GM21619 (cell line): ENCODE results near the gene ALCAM.
A peak's percentile ranks its signal among the peaks of the same experiment; 100 is the strongest.

Source experiments
- ATAC-seq: cut with Tn5 transposase; IDR thresholded peaks from one replicate; pipeline ENCODE4 v1.9.1; 2021; ENCODE audit not compliant: unreplicated experiment

Gene ALCAM

DNA sequence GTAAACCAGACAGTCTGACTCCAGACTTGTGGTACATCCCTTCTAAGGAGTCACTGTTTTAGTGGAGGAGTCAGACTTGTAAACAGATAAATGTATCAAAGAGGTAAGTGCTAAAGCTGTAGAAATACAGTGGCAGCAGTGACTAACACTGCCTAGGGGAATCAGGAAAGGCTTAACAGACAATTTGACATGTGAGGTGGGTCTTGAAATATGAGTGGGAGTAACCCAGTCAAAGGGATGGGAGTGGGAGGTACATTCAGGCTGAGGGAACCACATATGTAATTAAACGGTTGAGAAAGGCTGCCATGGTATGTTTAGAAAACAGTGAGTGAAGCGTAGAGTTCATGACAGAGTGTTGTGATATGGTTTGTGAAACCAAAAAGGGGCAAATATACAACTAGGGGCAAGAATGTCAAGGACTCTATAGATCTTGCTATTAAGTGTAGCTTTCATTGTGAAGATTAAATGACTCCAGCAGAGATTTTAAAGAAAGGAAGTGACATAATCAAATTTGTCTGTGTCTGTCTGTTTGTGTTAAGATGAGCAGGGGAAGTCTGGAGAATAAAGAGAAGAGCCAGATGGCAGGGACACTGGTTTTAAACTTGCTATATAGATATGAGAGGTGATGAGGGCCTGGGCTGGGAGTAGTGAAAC is 11.2 kb upstream of the ALCAM start:
- ATAC-seq: no peak

DNA sequence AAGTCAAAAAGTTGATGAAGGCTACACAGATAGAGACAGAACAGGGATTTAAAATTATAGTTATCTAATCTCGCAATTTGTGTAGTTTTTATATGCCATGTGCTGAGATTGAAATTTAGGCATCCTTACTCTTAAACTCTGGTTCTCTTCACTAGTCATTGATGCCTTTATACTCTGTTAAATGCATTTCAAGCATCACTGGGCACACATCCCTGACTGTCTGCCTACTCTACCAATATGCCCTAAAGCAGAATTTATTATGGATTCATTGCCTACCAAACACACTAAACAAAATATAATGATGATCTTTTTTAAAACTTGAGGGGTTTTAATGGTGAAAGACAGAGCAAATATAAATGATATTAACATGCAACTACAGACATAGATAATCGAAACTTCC is 10.3 kb upstream of the ALCAM start:
- ATAC-seq: no peak

DNA sequence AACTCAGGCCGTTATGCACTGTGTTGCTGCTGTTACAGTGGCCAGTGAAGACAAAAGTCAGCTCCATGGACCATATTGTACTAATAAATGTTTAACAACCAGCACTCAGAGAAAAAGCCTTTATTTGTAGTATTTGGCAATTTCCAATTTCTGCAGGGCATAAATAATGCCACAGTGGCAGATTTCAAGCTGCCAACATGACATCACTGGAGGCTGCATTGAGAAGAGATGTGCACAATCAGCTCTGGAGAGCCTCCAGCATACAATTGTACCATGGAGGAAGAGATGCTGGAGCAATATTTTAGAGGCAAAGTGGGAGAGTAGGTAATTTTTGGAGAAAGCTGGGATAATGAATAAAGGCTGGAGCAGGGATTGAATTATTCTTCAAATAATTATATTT is 9.7 kb upstream of the ALCAM start:
- ATAC-seq: no peak

DNA sequence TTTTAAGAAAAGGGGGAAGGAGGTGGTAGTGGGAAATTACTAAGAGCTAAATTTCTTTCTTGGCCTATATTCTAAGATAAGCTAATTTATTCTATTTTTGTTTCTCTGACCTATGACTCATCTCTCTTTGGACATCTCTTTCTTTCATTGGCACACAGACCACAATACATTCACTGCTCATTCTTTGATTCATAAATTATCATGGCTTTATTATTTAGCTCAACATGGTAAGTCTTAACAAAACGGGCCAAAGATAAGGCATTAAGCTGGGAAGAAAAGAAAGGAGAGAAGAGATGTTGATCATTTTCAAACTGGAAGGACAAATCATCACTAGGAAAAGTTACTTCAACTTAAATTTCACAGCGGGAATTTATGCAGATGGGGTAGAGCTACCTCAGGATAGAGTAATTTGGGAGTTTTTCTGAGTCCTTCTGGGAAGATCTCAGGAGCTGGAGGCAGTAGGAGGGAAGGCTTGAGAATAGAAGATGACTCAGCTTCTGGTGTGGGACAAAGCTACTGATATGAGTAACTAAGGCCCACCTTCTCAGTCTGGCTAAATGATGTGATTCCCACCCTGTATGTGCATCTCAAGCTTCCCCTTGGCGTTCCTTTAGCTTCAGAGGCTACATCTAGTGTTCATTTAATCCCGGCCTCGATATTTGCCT is 7.5 kb upstream of the ALCAM start:
- no peak for ATAC-seq

DNA sequence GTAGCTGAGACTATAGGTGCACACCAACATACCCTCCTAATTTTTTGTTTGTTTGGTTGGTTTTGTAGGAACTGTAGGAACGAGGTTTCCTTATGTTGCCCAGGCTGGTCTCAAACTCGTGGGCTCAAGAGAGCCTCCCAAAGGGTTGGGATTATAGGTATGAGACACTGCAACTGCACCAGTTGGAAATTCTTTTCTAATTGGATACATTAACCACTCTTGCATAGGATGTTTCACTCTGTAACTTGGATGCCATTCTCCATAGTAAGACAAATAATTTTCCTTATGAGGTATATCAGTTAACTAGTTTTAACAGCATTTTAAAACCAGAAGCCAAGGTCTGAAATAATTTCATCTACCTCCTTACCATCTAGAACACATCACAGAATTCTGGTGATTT is 6.7 kb upstream of the ALCAM start:
- ATAC-seq: no peak

DNA sequence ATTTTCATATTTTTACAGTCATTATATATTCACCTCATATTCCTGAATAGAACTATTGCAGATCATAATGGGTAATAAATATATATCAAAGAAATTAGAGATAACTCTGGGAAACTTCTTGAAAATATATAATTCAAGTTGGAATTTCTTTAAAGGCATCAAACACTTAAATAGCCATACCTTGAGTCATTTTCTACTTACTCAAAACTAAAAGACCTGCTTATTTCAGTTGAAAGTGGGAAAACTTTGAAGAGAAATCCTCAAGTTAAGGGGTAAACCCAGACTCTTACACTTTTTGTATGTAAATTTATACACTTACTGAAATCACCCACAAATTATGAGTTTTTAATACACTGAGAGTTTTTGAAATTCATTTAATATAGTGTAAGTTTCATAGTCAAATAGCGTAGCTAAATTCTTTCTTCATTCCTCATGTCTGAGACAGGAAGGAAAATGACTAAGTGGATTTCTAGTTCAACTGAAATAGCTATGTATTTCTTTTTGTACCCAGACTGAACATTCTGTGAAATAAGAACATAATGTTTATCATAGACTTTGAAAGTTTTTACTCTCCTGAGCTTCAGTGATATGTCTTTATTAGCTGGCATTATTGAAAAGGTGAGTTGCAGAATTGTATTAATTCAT is 4.6 kb upstream of the ALCAM start:
- no peak for ATAC-seq

DNA sequence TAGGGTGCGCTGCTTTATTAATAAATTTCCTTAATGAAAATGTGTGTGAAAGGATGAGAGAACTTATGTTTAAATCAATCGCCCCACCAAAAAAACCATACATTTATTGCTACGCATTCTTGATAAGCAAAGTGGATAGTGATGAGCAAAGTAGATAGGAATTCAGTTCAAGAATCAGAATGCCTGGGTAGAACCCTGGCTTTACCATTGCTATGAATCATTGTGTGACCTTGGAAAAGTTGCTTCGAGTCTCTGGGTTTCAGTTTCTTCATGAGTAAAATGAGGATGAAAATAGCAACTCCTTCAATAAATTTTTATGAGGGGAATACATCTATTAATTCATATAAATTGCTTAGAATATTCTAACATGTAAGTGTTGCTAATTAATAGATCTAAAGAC is 2.6 kb upstream of the ALCAM start:
- no peak for ATAC-seq

DNA sequence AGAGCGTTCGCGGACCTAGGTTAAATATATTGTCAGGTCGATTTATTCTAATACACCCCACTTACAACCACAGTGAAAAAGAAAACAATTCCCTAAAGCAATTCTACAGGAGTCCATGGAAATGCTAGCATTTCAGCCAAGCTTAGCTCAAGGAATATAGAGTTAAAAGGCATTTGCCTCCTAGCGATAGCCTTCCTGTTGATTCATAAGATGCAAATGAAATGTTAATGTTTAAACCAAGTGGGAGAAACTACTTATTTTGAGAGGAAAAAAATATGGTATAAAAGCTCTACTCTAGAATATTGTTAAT is 1.7 kb upstream of the ALCAM start:
- ATAC-seq: no peak

DNA sequence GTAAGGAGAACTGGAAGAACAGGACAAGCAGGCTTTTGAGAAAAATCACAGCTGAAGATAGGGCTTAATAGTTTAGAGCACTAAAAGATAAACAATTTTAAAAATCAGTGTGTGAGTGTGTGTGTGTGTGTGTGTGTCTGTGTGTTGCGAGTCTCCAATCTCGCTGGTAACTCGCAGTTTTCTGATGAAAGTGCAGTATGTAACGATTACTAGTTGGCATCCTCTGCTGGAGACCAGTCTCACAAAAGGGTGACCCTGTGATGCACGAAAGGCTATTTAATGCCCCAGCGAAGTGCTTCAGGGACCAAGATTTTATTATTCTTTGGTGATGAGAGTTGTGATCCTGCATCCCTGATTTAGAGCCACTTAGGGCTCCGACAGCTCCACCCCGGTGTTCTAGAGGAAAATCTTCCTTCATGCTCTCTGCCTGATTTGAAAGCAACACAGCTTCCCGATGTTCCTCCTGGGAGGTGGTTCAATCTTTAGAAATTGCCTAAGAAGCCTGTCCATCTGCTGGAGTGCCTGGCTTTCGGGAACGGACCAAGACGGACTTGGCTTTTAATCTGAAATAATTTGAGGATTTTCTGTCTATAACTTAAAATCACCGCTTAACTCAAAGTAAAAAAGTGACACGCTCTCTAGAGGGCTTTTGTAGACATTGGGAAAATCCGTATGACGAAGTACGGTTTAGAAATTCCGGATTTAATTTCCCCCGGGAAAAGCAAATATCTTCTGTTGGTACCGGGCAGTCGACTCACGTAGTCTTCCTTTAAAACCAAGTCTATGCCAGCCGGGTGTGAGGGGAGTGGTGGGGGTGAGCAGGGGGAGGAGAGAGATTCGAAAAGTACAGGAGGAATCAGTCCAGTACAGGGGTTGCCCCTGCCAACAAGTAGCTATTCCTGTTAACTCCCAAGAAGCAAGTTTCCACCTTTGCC is 1.1 kb upstream of the ALCAM start:
- no peak for ATAC-seq

DNA sequence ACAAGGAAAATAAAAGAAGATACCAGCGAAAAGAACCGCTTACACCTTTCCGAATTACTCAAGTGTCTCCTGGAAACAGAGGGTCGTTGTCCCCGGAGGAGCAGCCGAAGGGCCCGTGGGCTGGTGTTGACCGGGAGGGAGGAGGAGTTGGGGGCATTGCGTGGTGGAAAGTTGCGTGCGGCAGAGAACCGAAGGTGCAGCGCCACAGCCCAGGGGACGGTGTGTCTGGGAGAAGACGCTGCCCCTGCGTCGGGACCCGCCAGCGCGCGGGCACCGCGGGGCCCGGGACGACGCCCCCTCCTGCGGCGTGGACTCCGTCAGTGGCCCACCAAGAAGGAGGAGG is 325 bp downstream of the ALCAM start:
- no peak for ATAC-seq

DNA sequence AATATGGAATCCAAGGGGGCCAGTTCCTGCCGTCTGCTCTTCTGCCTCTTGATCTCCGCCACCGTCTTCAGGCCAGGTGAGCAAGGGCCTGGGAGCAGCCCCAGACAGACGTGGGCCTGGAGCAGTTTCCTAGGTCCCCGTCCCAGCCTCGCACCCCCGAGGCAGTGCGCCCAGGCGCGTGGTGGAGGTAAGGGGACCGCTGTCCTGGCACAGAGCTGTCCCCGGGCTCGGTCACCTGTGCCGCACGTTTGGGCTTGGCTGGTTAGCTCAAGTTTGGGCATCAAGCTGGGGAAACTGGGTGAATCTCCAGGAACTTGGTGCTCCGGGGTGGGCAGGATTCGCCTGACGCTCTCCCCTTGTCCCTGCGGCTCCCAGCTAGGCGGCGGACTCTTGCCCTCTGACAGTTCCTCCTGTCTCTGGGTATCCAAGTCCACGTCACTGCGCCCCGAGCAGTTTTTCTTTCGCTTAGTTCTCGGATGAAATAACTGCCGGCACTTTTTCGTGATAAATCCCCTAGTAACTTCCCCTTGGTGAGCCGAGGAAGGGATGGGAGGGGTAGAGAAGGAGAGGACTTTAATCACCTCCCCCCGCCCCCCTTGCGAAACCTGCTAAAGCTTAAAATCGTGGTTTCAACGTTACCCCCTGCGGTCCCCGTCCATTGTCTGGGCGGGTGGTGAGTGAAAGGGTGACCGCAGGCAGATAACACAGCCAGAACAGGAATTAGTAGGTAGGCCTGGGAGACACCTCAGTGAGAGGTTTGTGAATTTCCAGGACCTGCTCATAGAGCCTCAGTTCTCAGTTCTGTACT is 901 bp downstream of the ALCAM start:
- peak; percentile 20 for ATAC-seq

DNA sequence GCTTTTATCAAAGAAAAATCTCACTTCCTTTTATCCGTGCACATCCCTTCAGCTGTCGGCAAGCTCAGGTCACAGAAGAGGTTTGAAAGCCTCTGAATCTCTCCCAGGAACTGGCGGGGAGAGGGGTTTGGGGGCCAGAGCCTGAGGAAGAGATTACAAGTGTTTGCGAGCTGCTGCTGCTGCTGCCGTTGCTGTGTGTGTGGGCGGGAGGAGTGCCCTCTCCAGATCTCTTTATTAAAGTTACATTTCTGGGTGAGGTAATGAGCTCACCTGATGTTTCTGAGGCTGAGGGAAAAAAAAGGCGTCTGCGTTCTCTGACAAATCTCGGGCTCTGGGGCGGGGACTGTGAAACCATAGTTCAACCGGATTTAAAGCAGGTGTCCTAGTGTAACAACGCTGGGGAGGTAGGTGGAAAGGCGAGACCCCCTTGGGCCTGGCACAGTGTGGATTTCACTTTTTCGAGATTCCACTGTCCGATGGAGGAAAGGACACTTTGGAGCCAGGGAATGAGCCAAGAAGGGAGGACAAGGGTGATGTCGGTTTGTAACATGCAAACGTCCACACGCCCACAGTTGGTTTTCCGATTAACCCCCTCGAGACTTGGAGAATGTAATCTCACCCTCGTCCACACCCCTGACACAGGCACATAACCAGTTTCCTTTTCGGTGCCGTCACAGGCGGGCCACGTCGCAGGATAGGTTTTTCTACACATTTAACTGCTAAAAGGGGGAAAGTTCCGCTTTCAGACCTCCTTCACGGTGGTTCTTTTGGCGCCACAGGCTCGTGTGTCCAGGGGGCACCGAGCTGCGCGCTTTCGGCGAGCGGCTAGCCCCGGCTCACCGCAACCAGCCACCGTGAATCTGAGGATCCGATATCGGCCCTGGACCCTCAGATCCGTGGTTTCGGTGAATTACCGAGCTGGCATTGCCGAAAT is 2.1 kb downstream of the ALCAM start:
- ATAC-seq: peak; percentile 22

DNA sequence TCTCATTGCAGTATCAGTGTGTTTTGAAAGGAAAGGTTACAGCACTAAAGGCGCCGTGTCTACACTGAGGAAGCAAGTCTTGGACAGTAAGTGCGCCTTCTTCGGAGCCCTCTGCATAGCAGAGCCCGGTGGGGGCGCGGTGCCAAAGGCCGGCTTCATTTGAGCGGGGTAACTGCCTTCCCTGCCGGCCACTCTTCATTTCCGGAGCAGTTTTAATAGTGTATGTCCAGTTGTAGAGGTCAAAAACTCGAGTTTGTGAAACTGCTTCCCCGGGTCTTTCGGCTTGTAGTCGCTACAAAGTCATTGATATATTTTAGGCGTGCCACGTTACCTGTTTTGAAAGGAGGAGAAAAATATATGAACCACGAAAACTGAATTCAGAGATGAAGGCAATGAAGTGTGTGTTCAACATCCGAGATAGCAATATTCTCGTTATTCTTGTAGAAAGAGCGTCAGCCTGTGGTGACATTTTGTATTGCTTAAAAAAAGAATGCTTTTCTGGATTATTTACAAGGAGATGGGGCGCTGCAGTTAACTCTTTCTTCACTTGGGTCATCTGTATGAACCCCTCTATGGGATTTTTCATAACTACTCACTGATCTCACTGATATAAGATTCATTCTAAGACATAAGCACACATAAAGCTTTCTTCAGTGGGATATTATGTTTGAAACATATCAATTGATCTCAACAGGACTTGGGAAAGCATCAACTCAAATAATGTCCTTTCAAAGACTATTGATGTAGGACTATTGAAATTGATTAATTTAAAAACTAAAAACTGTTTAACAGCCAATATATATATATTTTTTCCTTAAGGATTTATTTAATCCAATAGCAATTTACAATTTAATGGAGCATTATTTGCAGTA is 3.0 kb downstream of the ALCAM start:
- peak; percentile 15 for ATAC-seq

DNA sequence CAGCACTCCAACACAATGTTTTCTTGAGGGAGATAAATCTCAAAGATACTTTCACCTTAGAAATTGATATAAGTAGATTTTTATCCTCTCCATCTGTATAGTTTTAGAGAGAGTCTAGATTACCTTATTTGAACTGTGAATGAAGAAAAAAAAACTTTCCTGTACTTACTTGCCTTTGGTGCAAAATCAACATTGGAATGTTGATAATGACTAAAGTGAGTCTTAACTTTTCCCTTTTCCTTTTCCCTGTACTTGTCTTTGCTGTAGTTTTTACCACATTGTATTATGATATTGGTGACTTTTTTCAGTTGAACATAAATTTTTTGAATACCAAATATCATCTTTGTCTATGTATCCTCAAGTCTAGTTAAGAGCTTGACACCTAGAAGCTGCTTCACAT is 6.7 kb downstream of the ALCAM start:
- no peak for ATAC-seq

DNA sequence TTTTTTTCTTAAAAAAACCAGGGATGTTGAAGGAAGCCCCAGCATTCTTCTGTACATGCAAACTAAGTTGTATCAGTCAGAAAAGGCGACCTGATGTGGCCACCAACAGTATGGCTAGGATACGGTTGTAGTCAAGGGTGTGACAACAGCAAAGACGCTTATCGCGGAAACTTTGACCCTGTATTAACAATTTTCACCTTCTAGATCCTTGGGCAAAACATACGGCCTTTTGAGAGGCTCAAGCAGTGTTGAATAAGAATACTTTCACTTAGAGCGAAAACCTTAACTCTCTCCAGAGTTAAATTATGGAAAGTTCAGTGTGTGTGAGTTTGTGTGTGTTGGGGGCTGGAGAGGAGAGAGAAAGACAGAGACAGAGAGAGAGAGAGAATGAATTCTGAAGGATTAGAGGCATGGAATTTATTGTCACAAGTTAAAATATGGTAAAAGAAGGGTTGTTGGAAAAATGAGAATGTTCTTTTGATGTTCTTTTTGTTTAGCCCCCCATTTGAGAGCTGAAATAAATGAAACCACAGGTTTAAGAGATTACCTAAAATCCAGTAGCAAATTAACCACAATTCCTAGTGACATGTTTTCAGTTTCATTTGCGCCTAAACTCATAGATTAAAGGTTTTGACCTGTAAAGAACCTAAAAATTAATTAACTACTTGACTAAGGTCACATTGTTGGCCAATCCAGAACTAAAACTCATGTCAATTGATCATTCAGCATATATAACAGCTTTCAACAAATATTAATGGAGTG is 9.2 kb downstream of the ALCAM start:
- no peak for ATAC-seq

DNA sequence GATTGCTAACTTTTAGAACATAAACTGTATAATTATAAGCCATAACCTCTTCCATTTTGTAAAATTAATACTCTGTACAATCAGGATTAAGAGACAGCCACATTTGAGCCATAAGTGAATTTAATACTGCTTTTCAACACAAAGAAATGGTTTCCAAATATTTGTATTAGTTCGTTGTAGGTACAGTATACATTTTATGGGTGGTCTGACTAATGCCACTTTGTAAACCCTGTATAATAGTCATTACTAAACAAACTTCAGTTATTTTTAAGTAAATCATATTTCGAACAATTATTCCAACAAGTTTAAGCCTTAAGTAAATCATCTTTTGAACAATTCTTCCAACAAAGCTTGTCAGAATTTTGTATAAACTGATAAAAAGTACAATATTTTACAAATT is 11.0 kb downstream of the ALCAM start:
- ATAC-seq: no peak

DNA sequence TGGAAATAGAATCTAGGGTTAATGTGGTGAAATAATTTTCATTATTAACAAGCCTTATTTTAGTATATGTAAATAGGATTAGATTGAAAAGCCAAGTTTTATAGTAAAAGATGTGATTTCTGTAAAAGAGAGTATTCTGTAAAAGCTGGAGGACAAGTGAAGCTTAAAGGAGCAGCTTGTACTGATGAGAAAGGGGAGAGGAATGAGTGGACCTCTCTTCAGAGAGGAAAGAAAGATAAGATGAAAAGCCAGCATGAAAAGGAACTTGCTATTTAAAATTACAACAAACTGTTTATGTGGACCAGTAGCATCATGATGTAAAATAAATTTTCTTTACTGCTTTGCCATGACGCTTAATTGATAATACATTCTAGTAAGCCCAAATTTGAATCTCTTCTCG is 18.5 kb downstream of the ALCAM start:
- no peak for ATAC-seq

DNA sequence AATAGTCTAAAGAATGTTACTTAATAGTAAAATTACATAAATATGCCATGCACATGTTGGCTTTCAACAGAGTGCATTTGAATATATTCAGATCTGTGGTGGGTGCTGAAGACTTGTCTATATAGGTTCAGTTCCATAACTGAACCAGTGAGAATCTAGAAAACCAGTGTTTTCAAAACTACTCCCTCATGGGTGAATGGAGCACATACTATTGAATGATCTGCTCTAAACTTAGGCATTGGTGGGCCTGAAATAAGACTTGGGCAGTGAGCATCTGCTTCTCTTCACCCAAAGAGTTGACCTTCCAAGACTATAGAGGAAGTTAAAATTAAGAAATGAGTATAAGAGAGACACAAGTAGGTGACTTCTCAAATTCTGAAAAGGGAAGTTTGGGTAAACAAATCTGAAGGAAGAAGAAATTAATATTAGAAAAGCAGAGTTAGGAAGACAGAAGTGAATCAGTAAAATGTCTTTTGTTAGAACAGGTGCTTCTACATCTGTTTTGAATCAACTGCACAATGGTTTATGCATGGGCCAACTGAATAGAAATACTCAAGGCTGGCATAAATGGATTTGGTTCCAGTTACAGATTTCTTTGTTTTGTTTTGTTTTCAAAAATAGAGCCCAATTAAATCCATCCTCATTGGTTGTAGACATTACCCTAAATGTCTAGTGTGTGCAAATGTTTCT is 19.3 kb downstream of the ALCAM start:
- ATAC-seq: peak; percentile 73
